HUES64 (cell line): Measurements from ENCODE around the gene DNAJC5.
"Not testable (repeated sequence)": the region's sequence is repeated elsewhere in the genome, so short reads cannot be mapped to it uniquely, and the experiment has no call there.

Experiments
- H3K27ac ChIP-seq: 2 replicates; pipeline ENCODE4 v1.7.0; 2013; ENCODE audit warnings: low read depth, low read length, inconsistent platforms
- H3K27me3 ChIP-seq: 2 replicates; pipeline ENCODE4 v1.6.1; 2013; ENCODE audit warnings: mild to moderate bottlenecking, low read length; ENCODE audit not compliant: insufficient read depth
- H3K36me3 ChIP-seq: 2 replicates; pipeline ENCODE4 v1.6.1; 2013; ENCODE audit warnings: mild to moderate bottlenecking, low read length; ENCODE audit not compliant: insufficient read depth
- H3K4me1 ChIP-seq: 2 replicates; pipeline ENCODE4 v1.6.1; 2013; ENCODE audit warnings: mild to moderate bottlenecking, low read length, moderate library complexity; ENCODE audit not compliant: insufficient read depth
- H3K4me3 ChIP-seq: 2 replicates; pipeline ENCODE4 v1.5.1; 2013; ENCODE audit warnings: mild to moderate bottlenecking, low read length, moderate library complexity
- H3K9ac ChIP-seq: 2 replicates; pipeline ENCODE4 v1.6.1; 2013; ENCODE audit warnings: mild to moderate bottlenecking, low read depth, low read length
- H3K9me3 ChIP-seq: 2 replicates; pipeline ENCODE4 v1.6.1; 2013; ENCODE audit warnings: low read depth, low read length; ENCODE audit not compliant: insufficient read depth
- WGBS: fragments of 150-250, 120-280 bp; methylation state at CpG from one replicate; pipeline ENCODE4 v1.1.7; 2013; ENCODE audit warnings: missing lambda C conversion rate; 5-methylcytosine and 5-hydroxymethylcytosine counted together

The DNAJC5 gene

GRCh38 chr20:63863021-63863797 lies 31.7 kb upstream of the DNAJC5 start:
- WGBS: 95% methylated on average over 10 of the region's 18 CpGs
- peak overlapping the region; percentile 82 for H3K4me3 ChIP-seq
- H3K9me3 ChIP-seq: no peaks in the 10 kb centered on the region
- H3K27ac ChIP-seq: no peak overlapping the region
- no peaks in the 10 kb centered on the region for H3K27me3 ChIP-seq
- H3K4me1 ChIP-seq: peaks cover 17% of the 10 kb centered on the region; the same call in 1 of the 2 replicates
- peaks cover 5% of the 10 kb centered on the region for H3K36me3 ChIP-seq
- no peak overlapping the region for H3K9ac ChIP-seq

GRCh38 chr20:63863798-63864544 lies 31.0 kb upstream of the DNAJC5 start:
- H3K36me3 ChIP-seq: peaks cover 13% of the 10 kb centered on the region
- peak overlapping the region; percentile 80 for H3K27ac ChIP-seq
- H3K9me3 ChIP-seq: no peaks in the 10 kb centered on the region
- peaks cover 10% of the 10 kb centered on the region; the same call in 1 of the 2 replicates for H3K4me1 ChIP-seq
- peak overlapping the region; percentile 86 for H3K9ac ChIP-seq
- peak overlapping the region; percentile 82 for H3K4me3 ChIP-seq
- H3K27me3 ChIP-seq: no peaks in the 10 kb centered on the region
- 19% methylated on average over 38 of the region's 38 CpGs for WGBS

GRCh38 chr20:63864545-63864977 lies 30.4 kb upstream of the DNAJC5 start:
- H3K9ac ChIP-seq: peak overlapping the region; percentile 86
- H3K4me3 ChIP-seq: peak overlapping the region; percentile 82
- H3K9me3 ChIP-seq: no peaks in the 10 kb centered on the region
- H3K27me3 ChIP-seq: no peaks in the 10 kb centered on the region
- H3K36me3 ChIP-seq: peaks cover 19% of the 10 kb centered on the region
- 0 out of 2 replicates have a peak, but pooled peaks cover 4% of the 10 kb centered on the region for H3K4me1 ChIP-seq
- H3K27ac ChIP-seq: peak overlapping the region; percentile 80
- WGBS: 2% methylated on average over 24 of the region's 25 CpGs

- H3K9ac ChIP-seq: peak within 1 kb of the TSS; percentile 90
- H3K4me1 ChIP-seq: 0 out of 2 replicates have a peak, but pooled peaks cover 4% of the 10 kb centered on the region
- H3K36me3 ChIP-seq: peaks cover 24% of the 10 kb centered on the region
- H3K27me3 ChIP-seq: no peaks in the 10 kb centered on the region
- H3K27ac ChIP-seq: peak within 1 kb of the TSS; percentile 82
- H3K4me3 ChIP-seq: peak within 1 kb of the TSS; percentile 82
- no peaks in the 10 kb centered on the region for H3K9me3 ChIP-seq
- under 1% methylated on average over 68 of the region's 68 CpGs for WGBS
Observed at GRCh38 chr20:63864978-63865640, 29.8 kb upstream of the DNAJC5 start, which contains the start of gene TPD52L2. Gene TPD52L2, plus strand, starts transcription at chr20:63865270. Its CDS starts 96 bp downstream, at chr20:63865366.

GRCh38 chr20:63867042-63867441 lies 27.9 kb upstream of the DNAJC5 start:
- H3K27ac ChIP-seq, H3K4me1 ChIP-seq: not testable (repeated sequence)

GRCh38 chr20:63868264-63868663 lies 26.7 kb upstream of the DNAJC5 start:
- Histone ChIP-seq H3K9me3 (no peaks in the 10 kb centered on the region), H3K27me3 (no peaks in the 10 kb centered on the region), H3K4me3 (no peak overlapping the region), H3K27ac (no peak overlapping the region), H3K9ac (no peak overlapping the region), H3K4me1 (0 out of 2 replicates have a peak, but pooled peaks cover 4% of the 10 kb centered on the region), H3K36me3 (peaks cover 48% of the 10 kb centered on the region)
- WGBS: 95% methylated on average over 5 of the region's 5 CpGs

More at GRCh38 chr20:63867042-63867441, 27.9 kb upstream of the DNAJC5 start:
- H3K36me3 ChIP-seq: peaks cover 41% of the 10 kb centered on the region
- WGBS: 93% methylated on average over 13 of the region's 13 CpGs
- not testable (repeated sequence) for H3K27me3 ChIP-seq, H3K9ac ChIP-seq, H3K4me3 ChIP-seq, H3K9me3 ChIP-seq

- WGBS: 96% methylated on average over 14 of the region's 14 CpGs
- peaks cover 90% of the 10 kb centered on the region for H3K36me3 ChIP-seq
- H3K27me3 ChIP-seq: no peaks in the 10 kb centered on the region
- H3K27ac ChIP-seq: no peak overlapping the region
- no peaks in the 10 kb centered on the region for H3K4me1 ChIP-seq
- no peaks in the 10 kb centered on the region for H3K9me3 ChIP-seq
- H3K9ac ChIP-seq: no peak overlapping the region
- no peak overlapping the region for H3K4me3 ChIP-seq
Observed at GRCh38 chr20:63873477-63873971, 21.4 kb upstream of the DNAJC5 start.

GRCh38 chr20:63874241-63874640 lies 20.7 kb upstream of the DNAJC5 start:
- H3K27me3 ChIP-seq, H3K27ac ChIP-seq, H3K9me3 ChIP-seq, H3K4me3 ChIP-seq, H3K9ac ChIP-seq, H3K4me1 ChIP-seq: not testable (repeated sequence)
- WGBS: 97% methylated on average over 6 of the region's 7 CpGs
- H3K36me3 ChIP-seq: peaks cover 85% of the 10 kb centered on the region

- WGBS: 96% methylated on average over 19 of the region's 19 CpGs
- no peak overlapping the region for H3K9ac ChIP-seq
- peaks cover 65% of the 10 kb centered on the region for H3K36me3 ChIP-seq
- no peaks in the 10 kb centered on the region for H3K4me1 ChIP-seq
- no peak overlapping the region for H3K4me3 ChIP-seq
- no peak overlapping the region for H3K27ac ChIP-seq
- no peaks in the 10 kb centered on the region for H3K9me3 ChIP-seq
- no peaks in the 10 kb centered on the region for H3K27me3 ChIP-seq
Observed at GRCh38 chr20:63876489-63877036, 18.4 kb upstream of the DNAJC5 start.

- Histone ChIP-seq H3K9me3 (no peaks in the 10 kb centered on the region), H3K36me3 (peaks cover 66% of the 10 kb centered on the region), H3K9ac (no peak overlapping the region), H3K27me3 (no peaks in the 10 kb centered on the region), H3K4me3 (no peak overlapping the region), H3K4me1 (no peaks in the 10 kb centered on the region), H3K27ac (no peak overlapping the region)
- WGBS: 96% methylated on average over 32 of the region's 32 CpGs
Observed at GRCh38 chr20:63877755-63878470, 17.0 kb upstream of the DNAJC5 start.
